ENCODE measurements around the gene CDH1. TPM values are rescaled to one million over a fixed set of nuclear protein-coding genes. Genes with fewer than 3 reads are reported as not detected.

The CDH1 gene
- total RNA-seq, 6 donors from 2014 or later = 99.5 to 174 (median 132) TPM

GRCh38 chr16:68751160-68751559 is 14.1 kb downstream of the CDH1 start:
- DNase-seq = no peak
- no peaks in the 10 kb centered on the region for H3K9me3 ChIP-seq
- H3K4me3 ChIP-seq = no peak overlapping the region
- no peaks in the 10 kb centered on the region for H3K36me3 ChIP-seq
- peak overlapping the region in 1 of 4 donors; percentile 9 for H3K27ac ChIP-seq
- WGBS, 2 donors = 90 to 91% methylated on average over 4 of the region's 4 CpGs
- no peak for ATAC-seq (ENCODE audit: low FRiP score in 2 of 2)
- TF ChIP-seq POLR2AphosphoS5 (IDR thresholded peaks at IDR 0.05) (no peak), EP300 (IDR thresholded peaks at IDR 0.05) (no peak)
- peaks cover 0 to 18% (median 4%) of the 10 kb centered on the region in 4 donors for H3K4me1 ChIP-seq
- no peaks in the 10 kb centered on the region for H3K27me3 ChIP-seq

- Histone ChIP-seq H3K4me3 (no peak overlapping the region), H3K4me1 (peaks cover 0 to 26% (median 8%) of the 10 kb centered on the region in 4 donors), H3K27me3 (no peaks in the 10 kb centered on the region), H3K9me3 (no peaks in the 10 kb centered on the region), H3K36me3 (no peaks in the 10 kb centered on the region), H3K27ac (peak overlapping the region in 1 of 4 donors; percentile 14)
- DNase-seq = no peak
- TF ChIP-seq POLR2A (IDR thresholded peaks at IDR 0.05) = no peak
- WGBS, 2 donors = 53 to 76% methylated on average over 3 of the region's 3 CpGs
- no peak for ATAC-seq (ENCODE audit: low FRiP score in 2 of 2)
These were observed 15.5 kb downstream of the CDH1 start for GRCh38 chr16:68752602-68753001.

- Histone ChIP-seq H3K27me3 (no peaks in the 10 kb centered on the region), H3K4me3 (no peak overlapping the region), H3K27ac (peak overlapping the region in 3 of 4 donors; percentile 48 to 80 (median 79)), H3K4me1 (peaks cover 0 to 26% (median 8%) of the 10 kb centered on the region in 4 donors), H3K9me3 (no peaks in the 10 kb centered on the region), H3K36me3 (no peaks in the 10 kb centered on the region)
- TF ChIP-seq CTCF (IDR thresholded peaks at IDR 0.05) (no peak), POLR2AphosphoS5 (IDR thresholded peaks at IDR 0.05) (no peak), POLR2A (IDR thresholded peaks at IDR 0.05) (no peak), EP300 (IDR thresholded peaks at IDR 0.05) (no peak)
- DNase-seq (no peak), ATAC-seq (ENCODE audit: low FRiP score in 2 of 2) (no peak)
- 78 to 85% methylated on average over 6 to 7 of the region's 7 CpGs for WGBS, 2 donors
These were observed 17.1 kb downstream of the CDH1 start for GRCh38 chr16:68754084-68754792.

GRCh38 chr16:68756239-68756915 is 19.3 kb downstream of the CDH1 start:
- Histone ChIP-seq H3K9me3 (no peaks in the 10 kb centered on the region), H3K4me3 (no peak overlapping the region), H3K27me3 (no peaks in the 10 kb centered on the region), H3K4me1 (peaks cover 0 to 14% (median 12%) of the 10 kb centered on the region in 4 donors), H3K27ac (peak overlapping the region; percentile 56 to 83 (median 79)), H3K36me3 (no peaks in the 10 kb centered on the region)
- DNase-seq = peak in 1 of 2 donors; percentile 93
- 58 to 60% methylated on average over 9 to 10 of the region's 10 CpGs for WGBS, 2 donors
- peak; percentile 77 to 94 for ATAC-seq (ENCODE audit: low FRiP score in 2 of 2)
- TF ChIP-seq POLR2AphosphoS5 (IDR thresholded peaks at IDR 0.05) (peak; percentile 48 to 52), CTCF (IDR thresholded peaks at IDR 0.05) (no peak), EP300 (IDR thresholded peaks at IDR 0.05) (peak in 3 of 4 donors; percentile 24 to 85 (median 26)), POLR2A (IDR thresholded peaks at IDR 0.05) (peak in 1 of 4 donors; percentile 19)

- no peak for TF ChIP-seq EP300 (IDR thresholded peaks at IDR 0.05)
- TF ChIP-seq POLR2A (IDR thresholded peaks at IDR 0.05) = no peak
- TF ChIP-seq CTCF (IDR thresholded peaks at IDR 0.05) = no peak
- TF ChIP-seq POLR2AphosphoS5 (IDR thresholded peaks at IDR 0.05) = no peak
- no peak for DNase-seq
- Histone ChIP-seq H3K4me1 (peaks cover 0 to 14% (median 12%) of the 10 kb centered on the region in 4 donors), H3K27ac (peak overlapping the region in 3 of 4 donors; percentile 15 to 83 (median 78)), H3K9me3 (no peaks in the 10 kb centered on the region), H3K27me3 (no peaks in the 10 kb centered on the region), H3K36me3 (no peaks in the 10 kb centered on the region), H3K4me3 (no peak overlapping the region)
- ATAC-seq (ENCODE audit: low FRiP score in 2 of 2) = no peak
These were observed 20.5 kb downstream of the CDH1 start for GRCh38 chr16:68757625-68757935.
